ENCODE data around the gene SCAF4. TPM values are rescaled to one million over a fixed set of nuclear protein-coding genes. Genes with fewer than 3 reads are reported as not detected.

SCAF4 gene, protein sequence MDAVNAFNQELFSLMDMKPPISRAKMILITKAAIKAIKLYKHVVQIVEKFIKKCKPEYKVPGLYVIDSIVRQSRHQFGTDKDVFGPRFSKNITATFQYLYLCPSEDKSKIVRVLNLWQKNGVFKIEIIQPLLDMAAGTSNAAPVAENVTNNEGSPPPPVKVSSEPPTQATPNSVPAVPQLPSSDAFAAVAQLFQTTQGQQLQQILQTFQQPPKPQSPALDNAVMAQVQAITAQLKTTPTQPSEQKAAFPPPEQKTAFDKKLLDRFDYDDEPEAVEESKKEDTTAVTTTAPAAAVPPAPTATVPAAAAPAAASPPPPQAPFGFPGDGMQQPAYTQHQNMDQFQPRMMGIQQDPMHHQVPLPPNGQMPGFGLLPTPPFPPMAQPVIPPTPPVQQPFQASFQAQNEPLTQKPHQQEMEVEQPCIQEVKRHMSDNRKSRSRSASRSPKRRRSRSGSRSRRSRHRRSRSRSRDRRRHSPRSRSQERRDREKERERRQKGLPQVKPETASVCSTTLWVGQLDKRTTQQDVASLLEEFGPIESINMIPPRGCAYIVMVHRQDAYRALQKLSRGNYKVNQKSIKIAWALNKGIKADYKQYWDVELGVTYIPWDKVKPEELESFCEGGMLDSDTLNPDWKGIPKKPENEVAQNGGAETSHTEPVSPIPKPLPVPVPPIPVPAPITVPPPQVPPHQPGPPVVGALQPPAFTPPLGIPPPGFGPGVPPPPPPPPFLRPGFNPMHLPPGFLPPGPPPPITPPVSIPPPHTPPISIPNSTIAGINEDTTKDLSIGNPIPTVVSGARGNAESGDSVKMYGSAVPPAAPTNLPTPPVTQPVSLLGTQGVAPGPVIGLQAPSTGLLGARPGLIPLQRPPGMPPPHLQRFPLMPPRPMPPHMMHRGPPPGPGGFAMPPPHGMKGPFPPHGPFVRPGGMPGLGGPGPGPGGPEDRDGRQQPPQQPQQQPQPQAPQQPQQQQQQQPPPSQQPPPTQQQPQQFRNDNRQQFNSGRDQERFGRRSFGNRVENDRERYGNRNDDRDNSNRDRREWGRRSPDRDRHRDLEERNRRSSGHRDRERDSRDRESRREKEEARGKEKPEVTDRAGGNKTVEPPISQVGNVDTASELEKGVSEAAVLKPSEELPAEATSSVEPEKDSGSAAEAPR
- total RNA-seq (5.8 TPM), polyA plus RNA-seq (ENCODE audit: insufficient read depth in 1 of 8, insufficient read length in 8 of 8, low replicate concordance in 1 of 8) (10 to 100 TPM; 19.2 to 28.1 (median 23.9) TPM)
- long read RNA-seq, donor 1, full-length matches to known transcripts: 1 of 1 reads
- long read RNA-seq, donor 1, partial matches to known transcripts: 0 of 1 reads
- long read RNA-seq, donor 1, other reads (novel, unspliced or antisense): 0 of 1 reads
- long read RNA-seq, donor 2: 0 reads
- long read RNA-seq, donor 3, full-length matches to known transcripts: 4 of 4 reads
- long read RNA-seq, donor 3, partial matches to known transcripts: 0 of 4 reads
- long read RNA-seq, donor 3, other reads (novel, unspliced or antisense): 0 of 4 reads
- long read RNA-seq, donor 4, partial matches to known transcripts: 0 of 2 reads
- long read RNA-seq, donor 4, other reads (novel, unspliced or antisense): 0 of 2 reads
- long read RNA-seq, donor 5: 0 reads
- long read RNA-seq, donor 6, full-length matches to known transcripts: 3 of 10 reads
- long read RNA-seq, donor 6, partial matches to known transcripts: 7 of 10 reads
- long read RNA-seq, donor 6, other reads (novel, unspliced or antisense): 0 of 10 reads
- long read RNA-seq, donor 7: 0 reads
- long read RNA-seq, donor 8, partial matches to known transcripts: 0 of 1 reads
- long read RNA-seq, donor 8, other reads (novel, unspliced or antisense): 0 of 1 reads
- long read RNA-seq, donor 9, partial matches to known transcripts: 0 of 1 reads
- long read RNA-seq, donor 9, other reads (novel, unspliced or antisense): 0 of 1 reads
- long read RNA-seq, donor 10, partial matches to known transcripts: 0 of 1 reads
- long read RNA-seq, donor 10, other reads (novel, unspliced or antisense): 0 of 1 reads
- long read RNA-seq, donor 11, full-length matches to known transcripts: 1 of 1 reads
- long read RNA-seq, donor 11, partial matches to known transcripts: 0 of 1 reads
- long read RNA-seq, donor 11, other reads (novel, unspliced or antisense): 0 of 1 reads

DNA sequence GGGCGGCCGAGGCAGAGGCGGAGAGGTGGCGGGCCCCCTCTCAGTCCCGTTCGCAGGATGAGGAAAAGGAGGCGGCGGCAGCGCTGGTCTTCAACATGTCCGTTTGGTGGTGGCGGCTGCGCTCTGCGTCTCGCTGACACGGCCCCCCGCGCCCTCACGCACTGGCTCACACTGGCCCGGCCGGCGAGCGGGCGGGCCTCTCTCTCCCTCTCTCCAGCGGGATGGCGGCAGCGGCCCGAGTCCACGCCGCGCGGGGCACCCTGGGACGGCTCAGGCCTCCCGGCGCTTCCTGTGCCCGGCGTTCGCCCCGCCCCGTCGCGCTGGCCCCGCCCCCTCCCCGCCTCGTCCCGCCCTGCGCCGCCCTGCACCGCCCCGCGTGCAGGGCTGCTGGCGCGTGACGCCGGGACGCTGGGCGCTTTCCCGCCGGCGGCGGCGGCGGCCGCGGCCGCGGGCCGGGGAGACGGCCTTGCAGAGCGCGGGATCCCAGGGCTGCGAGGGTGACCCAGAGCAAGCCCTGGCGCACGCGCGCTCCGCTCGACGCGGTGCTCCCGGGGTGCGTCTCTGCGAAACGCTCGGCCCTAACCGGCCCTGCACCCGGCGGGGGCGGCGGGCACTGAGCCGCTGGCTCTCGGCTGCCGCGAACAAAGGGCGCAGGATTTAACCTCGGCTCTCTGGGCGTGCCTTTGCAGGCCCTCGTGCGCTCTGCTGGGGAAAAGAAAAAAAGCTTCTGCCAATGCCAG lies at the start of gene SCAF4:
Gene SCAF4, minus strand, starts transcription at position 262 of the 740 bp plus-strand sequence. CDS start 426 bp downstream, outside the sequence.
- Histone ChIP-seq H3K27me3 (ENCODE audit: control insufficient read depth, insufficient read depth, low read length) (no peaks in the 10 kb centered on the region), H3K36me3 (ENCODE audit: control insufficient read depth, insufficient read depth, low read length) (no peaks in the 10 kb centered on the region), H3K9me3 (replicated peaks; ENCODE audit: control insufficient read depth, low read depth, low read length) (no peaks in the 10 kb centered on the region), H3K4me1 (ENCODE audit: control insufficient read depth, insufficient read depth, low read length) (peaks cover 27% of the 10 kb centered on the region), H3K4me3 (ENCODE audit: low read length) (peak within 1 kb of the TSS; percentile 75), H3K27ac (ENCODE audit: low read length) (peak within 1 kb of the TSS; percentile 92)
- peak; percentile 97 for DNase-seq
- WGBS (ENCODE audit: insufficient coverage): under 1% methylated on average over 93 of the region's 98 CpGs

DNA sequence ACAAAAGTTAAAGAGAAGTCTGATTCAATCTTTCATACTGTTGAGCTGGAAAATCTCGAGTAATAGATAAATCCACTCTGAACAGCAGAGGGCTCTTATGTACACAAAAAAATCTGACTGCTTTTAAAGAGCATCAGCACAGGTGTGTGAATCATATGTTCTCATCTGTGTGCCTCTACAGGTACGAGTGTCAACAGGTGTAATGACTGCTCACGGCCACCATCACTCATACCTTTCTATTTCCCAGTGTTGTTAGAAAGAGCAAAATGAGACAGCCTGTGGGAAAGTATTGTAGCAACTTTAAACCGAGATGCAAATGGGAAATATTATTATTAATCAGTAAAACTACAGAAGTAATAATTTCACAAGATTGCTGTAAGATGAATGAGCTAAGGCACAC lies 49.0 kb upstream of the SCAF4 start:
- Histone ChIP-seq H3K36me3 (ENCODE audit: control insufficient read depth, insufficient read depth, low read length) (no peaks in the 10 kb centered on the region), H3K9me3 (replicated peaks; ENCODE audit: control insufficient read depth, low read depth, low read length) (no peaks in the 10 kb centered on the region), H3K27me3 (ENCODE audit: control insufficient read depth, insufficient read depth, low read length) (no peaks in the 10 kb centered on the region), H3K4me3 (ENCODE audit: low read length) (no peak overlapping the region), H3K4me1 (ENCODE audit: control insufficient read depth, insufficient read depth, low read length) (peaks cover 6% of the 10 kb centered on the region), H3K27ac (ENCODE audit: low read length) (no peak overlapping the region)
- WGBS (ENCODE audit: insufficient coverage): no CpG with 5 or more reads among the region's 4 CpGs
- DNase-seq: no peak

DNA sequence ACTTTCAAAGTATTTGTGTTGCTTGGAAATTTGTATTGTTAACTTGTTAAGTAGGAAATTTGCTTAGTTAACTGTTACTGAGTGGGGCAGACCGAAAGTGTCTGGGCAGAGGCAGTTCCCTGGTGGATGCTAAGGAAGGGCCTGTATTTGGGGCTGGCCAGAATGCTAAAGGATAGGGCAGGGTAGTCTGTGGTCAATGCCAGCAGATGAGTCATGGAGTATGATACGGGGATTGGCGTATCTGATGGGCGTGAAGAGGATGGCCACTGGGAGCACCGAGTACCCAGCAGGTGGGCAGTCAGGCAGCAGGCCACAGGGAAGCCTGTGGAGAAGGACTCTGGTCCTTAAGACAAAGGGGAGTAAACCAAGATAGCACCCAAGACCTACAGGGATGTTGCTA lies 46.6 kb upstream of the SCAF4 start:
- no peaks in the 10 kb centered on the region for H3K9me3 ChIP-seq (replicated peaks; ENCODE audit: control insufficient read depth, low read depth, low read length)
- no peak for DNase-seq
- WGBS (ENCODE audit: insufficient coverage): 65% methylated on average over 5 of the region's 5 CpGs

DNA sequence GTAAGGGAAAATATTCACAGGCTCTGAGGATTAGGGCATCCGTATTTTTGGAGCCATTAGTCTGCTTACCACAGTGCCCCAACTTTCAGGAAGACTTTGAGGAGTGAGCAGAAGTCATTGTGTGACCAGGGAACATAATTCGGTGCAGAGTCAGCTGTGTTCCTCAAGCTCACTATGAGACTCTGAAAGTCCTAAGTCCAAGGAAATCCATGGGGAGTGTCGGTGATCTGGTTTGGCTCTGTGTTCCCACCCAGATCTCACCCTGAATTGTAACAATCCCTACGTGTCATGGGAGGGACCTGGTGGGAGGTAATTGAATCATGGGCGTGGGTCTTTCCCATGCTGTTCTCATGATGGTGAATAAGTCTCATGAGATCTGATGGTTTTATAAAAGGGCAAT lies 45.9 kb upstream of the SCAF4 start:
- no peaks in the 10 kb centered on the region for H3K27me3 ChIP-seq (ENCODE audit: control insufficient read depth, insufficient read depth, low read length)
- H3K4me3 ChIP-seq (ENCODE audit: low read length): no peak overlapping the region
- H3K9me3 ChIP-seq (replicated peaks; ENCODE audit: control insufficient read depth, low read depth, low read length): no peaks in the 10 kb centered on the region
- 74% methylated on average over 3 of the region's 5 CpGs for WGBS (ENCODE audit: insufficient coverage)
- H3K36me3 ChIP-seq (ENCODE audit: control insufficient read depth, insufficient read depth, low read length): no peaks in the 10 kb centered on the region
- H3K4me1 ChIP-seq (ENCODE audit: control insufficient read depth, insufficient read depth, low read length): peaks cover 6% of the 10 kb centered on the region
- no peak for DNase-seq
- H3K27ac ChIP-seq (ENCODE audit: low read length): no peak overlapping the region

More for the DNA sequence above, 46.6 kb upstream of the SCAF4 start:
- Histone ChIP-seq H3K4me3 (ENCODE audit: low read length) (no peak overlapping the region), H3K27ac (ENCODE audit: low read length) (no peak overlapping the region), H3K36me3 (ENCODE audit: control insufficient read depth, insufficient read depth, low read length) (no peaks in the 10 kb centered on the region), H3K4me1 (ENCODE audit: control insufficient read depth, insufficient read depth, low read length) (peaks cover 6% of the 10 kb centered on the region), H3K27me3 (ENCODE audit: control insufficient read depth, insufficient read depth, low read length) (no peaks in the 10 kb centered on the region)

DNA sequence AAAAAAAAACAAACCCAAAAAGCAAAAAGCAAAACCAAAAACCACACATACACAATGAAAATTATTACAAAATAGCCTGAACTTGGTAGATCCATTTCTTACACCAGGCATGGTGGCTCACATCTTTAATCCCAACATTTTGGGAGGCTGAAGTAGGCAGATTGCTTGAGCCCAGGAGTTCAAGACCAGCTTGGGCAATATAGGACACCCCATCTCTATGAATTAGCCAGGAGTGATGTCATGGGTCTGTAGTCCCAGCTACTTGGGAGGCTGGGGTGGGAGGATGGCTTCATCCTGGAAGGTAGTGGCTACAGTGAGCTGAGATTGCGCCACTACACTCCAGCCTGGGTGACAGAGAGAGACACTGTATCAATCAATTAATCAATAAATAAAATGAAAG lies 42.1 kb upstream of the SCAF4 start:
- Histone ChIP-seq H3K27me3 (ENCODE audit: control insufficient read depth, insufficient read depth, low read length) (no peaks in the 10 kb centered on the region), H3K27ac (ENCODE audit: low read length) (no peak overlapping the region), H3K9me3 (replicated peaks; ENCODE audit: control insufficient read depth, low read depth, low read length) (no peaks in the 10 kb centered on the region), H3K4me3 (ENCODE audit: low read length) (no peak overlapping the region), H3K36me3 (ENCODE audit: control insufficient read depth, insufficient read depth, low read length) (no peaks in the 10 kb centered on the region), H3K4me1 (ENCODE audit: control insufficient read depth, insufficient read depth, low read length) (no peaks in the 10 kb centered on the region)
- no peak for DNase-seq
- WGBS (ENCODE audit: insufficient coverage): no CpG with 5 or more reads among the region's 1 CpG

DNA sequence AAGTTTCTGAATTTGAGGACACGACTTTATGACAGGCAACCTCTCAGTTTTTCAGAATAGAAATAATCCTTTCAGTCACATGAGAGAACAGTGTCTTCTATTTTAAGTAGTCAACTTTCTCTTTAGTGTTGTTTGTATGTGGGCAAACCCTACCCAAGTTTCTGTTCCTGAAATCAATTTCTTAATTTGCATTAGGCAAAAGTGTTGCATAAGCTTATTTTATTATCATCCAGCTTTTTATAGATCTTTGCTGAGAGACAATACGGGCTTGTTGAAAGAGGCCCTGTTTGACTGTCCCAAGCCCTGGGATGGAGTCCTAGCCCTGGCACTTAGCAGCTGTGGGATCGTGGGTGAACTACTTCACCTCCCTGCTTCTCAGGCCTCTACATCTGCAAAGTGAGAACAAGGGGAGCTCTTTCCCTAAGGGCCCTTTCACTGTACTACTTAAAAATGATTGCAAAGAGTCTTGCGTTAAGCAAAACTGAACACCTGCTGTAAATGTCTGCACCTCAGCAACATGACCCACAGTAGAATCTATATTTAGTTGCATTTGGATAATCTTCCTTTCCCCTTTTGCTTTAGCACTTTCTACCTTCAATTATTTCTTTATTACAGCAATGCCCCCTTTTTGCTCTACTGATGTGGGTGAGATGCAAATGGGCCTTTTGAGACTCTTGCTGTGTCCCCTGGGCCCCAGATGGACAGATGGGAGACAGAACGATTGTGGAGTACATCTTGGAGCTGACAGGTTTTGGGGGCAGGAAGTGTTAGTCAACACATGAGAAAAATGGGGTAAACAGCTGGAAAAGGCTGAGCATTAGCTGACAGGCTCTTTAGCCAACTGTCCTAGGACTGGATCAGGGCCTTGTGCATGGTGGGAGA lies 41.0 kb upstream of the SCAF4 start:
- no peaks in the 10 kb centered on the region for H3K4me1 ChIP-seq (ENCODE audit: control insufficient read depth, insufficient read depth, low read length)
- no peaks in the 10 kb centered on the region for H3K36me3 ChIP-seq (ENCODE audit: control insufficient read depth, insufficient read depth, low read length)
- DNase-seq: peak; percentile 22
- no peaks in the 10 kb centered on the region for H3K27me3 ChIP-seq (ENCODE audit: control insufficient read depth, insufficient read depth, low read length)
- H3K4me3 ChIP-seq (ENCODE audit: low read length): no peak overlapping the region
- no peaks in the 10 kb centered on the region for H3K9me3 ChIP-seq (replicated peaks; ENCODE audit: control insufficient read depth, low read depth, low read length)
- no peak overlapping the region for H3K27ac ChIP-seq (ENCODE audit: low read length)
- 42% methylated on average over 2 of the region's 5 CpGs for WGBS (ENCODE audit: insufficient coverage)

DNA sequence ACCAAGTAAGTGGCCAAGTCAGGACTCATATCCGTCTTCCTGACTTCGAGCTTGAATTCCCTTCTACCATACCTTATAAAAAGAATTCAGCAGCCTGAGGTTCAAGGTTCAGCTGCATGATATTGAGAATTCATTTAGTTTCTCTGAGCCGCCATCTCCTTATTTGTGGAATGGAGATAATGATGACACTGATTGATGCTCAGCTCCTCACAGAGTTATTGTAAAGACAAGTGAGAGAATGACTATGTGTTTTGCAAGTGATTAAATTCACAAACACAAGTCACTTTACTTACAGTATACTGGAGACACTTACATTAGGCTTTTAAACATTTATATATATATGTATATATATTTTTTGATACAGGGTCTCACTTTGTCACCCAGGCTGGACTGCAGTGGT lies 39.8 kb upstream of the SCAF4 start:
- no CpG with 5 or more reads among the region's 3 CpGs for WGBS (ENCODE audit: insufficient coverage)
- Histone ChIP-seq H3K27me3 (ENCODE audit: control insufficient read depth, insufficient read depth, low read length) (no peaks in the 10 kb centered on the region), H3K4me1 (ENCODE audit: control insufficient read depth, insufficient read depth, low read length) (no peaks in the 10 kb centered on the region), H3K36me3 (ENCODE audit: control insufficient read depth, insufficient read depth, low read length) (no peaks in the 10 kb centered on the region), H3K4me3 (ENCODE audit: low read length) (no peak overlapping the region), H3K27ac (ENCODE audit: low read length) (no peak overlapping the region), H3K9me3 (replicated peaks; ENCODE audit: control insufficient read depth, low read depth, low read length) (no peaks in the 10 kb centered on the region)
- DNase-seq: no peak

DNA sequence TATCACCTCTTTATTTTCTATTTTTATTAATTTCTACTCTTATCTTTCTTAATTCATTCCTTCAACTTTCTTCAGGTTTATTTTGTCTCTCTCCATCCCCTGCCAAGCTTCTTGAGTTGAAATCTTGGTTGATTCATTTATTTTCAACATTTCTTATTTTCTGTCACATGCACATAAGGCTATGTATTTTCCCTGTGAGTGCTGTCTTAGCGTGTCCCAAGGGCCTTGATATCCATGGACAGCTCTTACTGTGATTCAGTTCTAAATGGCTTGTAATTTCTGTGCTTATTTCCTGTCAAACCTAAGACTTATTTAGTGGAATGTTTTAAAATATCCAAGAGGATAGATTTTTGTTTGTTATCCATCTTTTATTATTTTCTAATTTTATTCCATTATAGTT lies 36.8 kb upstream of the SCAF4 start:
- no peak overlapping the region for H3K4me3 ChIP-seq (ENCODE audit: low read length)
- H3K27me3 ChIP-seq (ENCODE audit: control insufficient read depth, insufficient read depth, low read length): no peaks in the 10 kb centered on the region
- H3K9me3 ChIP-seq (replicated peaks; ENCODE audit: control insufficient read depth, low read depth, low read length): no peaks in the 10 kb centered on the region
- H3K4me1 ChIP-seq (ENCODE audit: control insufficient read depth, insufficient read depth, low read length): no peaks in the 10 kb centered on the region
- no CpG with 5 or more reads among the region's 1 CpG for WGBS (ENCODE audit: insufficient coverage)
- no peak overlapping the region for H3K27ac ChIP-seq (ENCODE audit: low read length)
- H3K36me3 ChIP-seq (ENCODE audit: control insufficient read depth, insufficient read depth, low read length): no peaks in the 10 kb centered on the region
- no peak for DNase-seq

Measured in muscle of leg (tissue), 16 donors.